Measurements from ENCODE around the gene PNMA1. TPM values are rescaled to one million over a fixed set of nuclear protein-coding genes. Genes with fewer than 3 reads are reported as not detected.

PNMA1 gene
- total RNA-seq, 6 donors from 2014 or later, result 9.9 to 28.9 (median 15.2) TPM

DNA sequence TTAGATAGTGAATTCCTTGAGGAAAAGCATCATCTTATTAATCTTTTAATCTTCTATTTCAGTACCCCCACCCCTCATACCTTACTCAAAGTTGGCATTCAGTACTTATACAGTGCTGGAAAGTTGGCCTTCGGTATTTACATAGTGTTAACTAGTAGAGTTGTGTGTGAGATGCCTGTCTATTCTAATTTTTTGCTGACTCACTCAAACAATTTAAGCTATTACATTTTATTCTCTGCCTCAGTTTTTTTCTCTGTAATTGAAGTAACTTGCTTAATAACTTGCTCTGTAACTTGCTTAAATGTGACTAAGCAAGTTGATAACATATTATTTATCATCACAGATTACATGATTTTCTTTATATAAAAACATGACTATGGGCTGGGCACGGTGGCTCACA is 49.1 kb downstream of the PNMA1 start:
- Histone ChIP-seq H3K9me3 (no peaks in the 10 kb centered on the region), H3K36me3 (peaks cover 0 to 17% (median 1%) of the 10 kb centered on the region in 4 donors), H3K4me3 (no peak overlapping the region), H3K27me3 (no peaks in the 10 kb centered on the region), H3K27ac (no peak overlapping the region), H3K4me1 (no peaks in the 10 kb centered on the region)
- 94% methylated on average over 2 of the region's 2 CpGs for WGBS, 2 donors
- ATAC-seq (ENCODE audit: low FRiP score in 2 of 2) (no peak), DNase-seq (no peak)
- TF ChIP-seq, protein P1, sequence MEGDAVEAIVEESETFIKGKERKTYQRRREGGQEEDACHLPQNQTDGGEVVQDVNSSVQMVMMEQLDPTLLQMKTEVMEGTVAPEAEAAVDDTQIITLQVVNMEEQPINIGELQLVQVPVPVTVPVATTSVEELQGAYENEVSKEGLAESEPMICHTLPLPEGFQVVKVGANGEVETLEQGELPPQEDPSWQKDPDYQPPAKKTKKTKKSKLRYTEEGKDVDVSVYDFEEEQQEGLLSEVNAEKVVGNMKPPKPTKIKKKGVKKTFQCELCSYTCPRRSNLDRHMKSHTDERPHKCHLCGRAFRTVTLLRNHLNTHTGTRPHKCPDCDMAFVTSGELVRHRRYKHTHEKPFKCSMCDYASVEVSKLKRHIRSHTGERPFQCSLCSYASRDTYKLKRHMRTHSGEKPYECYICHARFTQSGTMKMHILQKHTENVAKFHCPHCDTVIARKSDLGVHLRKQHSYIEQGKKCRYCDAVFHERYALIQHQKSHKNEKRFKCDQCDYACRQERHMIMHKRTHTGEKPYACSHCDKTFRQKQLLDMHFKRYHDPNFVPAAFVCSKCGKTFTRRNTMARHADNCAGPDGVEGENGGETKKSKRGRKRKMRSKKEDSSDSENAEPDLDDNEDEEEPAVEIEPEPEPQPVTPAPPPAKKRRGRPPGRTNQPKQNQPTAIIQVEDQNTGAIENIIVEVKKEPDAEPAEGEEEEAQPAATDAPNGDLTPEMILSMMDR (IDR thresholded peaks at IDR 0.05), result no peak
- TF ChIP-seq POLR2AphosphoS5 (IDR thresholded peaks at IDR 0.05), result no peak
- TF ChIP-seq POLR2A (IDR thresholded peaks at IDR 0.05), result no peak
- TF ChIP-seq EP300 (IDR thresholded peaks at IDR 0.05), result no peak

DNA sequence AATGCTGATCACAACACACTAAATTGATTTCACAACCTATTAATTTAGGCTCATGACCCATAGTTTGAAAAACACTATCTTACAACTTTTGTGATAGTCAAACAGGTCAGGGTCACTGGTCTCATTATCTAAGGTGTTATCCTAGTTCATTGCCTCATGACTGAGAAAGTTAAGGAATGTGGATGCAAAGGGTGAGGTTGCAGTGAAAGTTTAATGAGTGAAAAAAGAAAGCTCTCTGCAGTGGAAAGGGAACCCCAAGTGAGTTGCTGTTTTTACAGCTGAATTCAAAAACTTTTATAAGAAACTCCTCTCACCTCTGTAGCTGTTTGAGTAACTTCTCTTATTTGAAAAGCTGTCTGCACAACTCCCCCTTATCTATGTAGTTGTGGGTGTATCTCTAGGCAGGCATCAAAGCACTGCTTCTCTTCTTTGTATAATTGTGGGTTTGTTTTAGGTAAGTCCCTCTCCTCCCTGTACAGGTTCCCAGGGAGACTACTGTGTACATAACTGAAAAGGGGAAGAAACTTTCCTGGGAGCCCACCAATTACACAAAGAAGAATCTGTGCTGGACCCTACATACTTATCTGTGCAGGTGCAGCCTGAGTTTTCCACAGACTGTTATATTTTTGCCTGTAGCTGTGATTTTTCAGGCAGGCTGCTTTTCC is 50.5 kb downstream of the PNMA1 start:
- H3K4me3 ChIP-seq, result no peak overlapping the region

DNA sequence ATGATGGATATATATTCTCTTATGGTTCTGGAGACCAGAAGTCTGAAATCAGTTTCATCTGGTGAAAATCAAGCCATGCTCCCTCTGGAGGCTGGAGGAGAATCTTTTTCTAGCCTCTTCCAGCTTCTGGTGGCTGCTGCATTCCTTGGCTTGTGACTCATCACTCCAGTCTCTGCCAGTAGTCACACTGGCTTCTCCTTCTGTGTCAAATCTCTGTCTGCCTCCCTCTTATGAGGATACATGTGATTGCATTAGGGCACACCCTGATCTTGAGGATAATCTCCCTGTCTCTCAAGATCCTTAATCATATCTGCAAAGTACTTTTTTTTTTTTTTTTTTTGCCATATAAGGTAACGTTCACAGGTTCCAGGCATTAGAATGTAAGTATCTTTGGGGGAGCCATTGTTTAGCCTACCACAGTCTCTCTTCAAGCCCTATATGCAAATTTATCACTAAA is 51.7 kb downstream of the PNMA1 start:
- TF ChIP-seq POLR2A (IDR thresholded peaks at IDR 0.05) (no peak), EP300 (IDR thresholded peaks at IDR 0.05) (no peak)
- TF ChIP-seq, protein P1 (IDR thresholded peaks at IDR 0.05), result peak in 1 of 6 experiments; percentile 5

More for the DNA sequence above, 50.5 kb downstream of the PNMA1 start:
- Histone ChIP-seq H3K9me3 (no peaks in the 10 kb centered on the region), H3K27ac (no peak overlapping the region), H3K27me3 (no peaks in the 10 kb centered on the region), H3K4me1 (no peaks in the 10 kb centered on the region), H3K36me3 (peaks cover 0 to 25% (median 3%) of the 10 kb centered on the region in 4 donors)
- TF ChIP-seq POLR2A (IDR thresholded peaks at IDR 0.05) (no peak), POLR2AphosphoS5 (IDR thresholded peaks at IDR 0.05) (no peak), EP300 (IDR thresholded peaks at IDR 0.05) (no peak)
- TF ChIP-seq, protein P1 (IDR thresholded peaks at IDR 0.05), result no peak
- ATAC-seq (ENCODE audit: low FRiP score in 2 of 2), result no peak
- DNase-seq, result no peak

DNA sequence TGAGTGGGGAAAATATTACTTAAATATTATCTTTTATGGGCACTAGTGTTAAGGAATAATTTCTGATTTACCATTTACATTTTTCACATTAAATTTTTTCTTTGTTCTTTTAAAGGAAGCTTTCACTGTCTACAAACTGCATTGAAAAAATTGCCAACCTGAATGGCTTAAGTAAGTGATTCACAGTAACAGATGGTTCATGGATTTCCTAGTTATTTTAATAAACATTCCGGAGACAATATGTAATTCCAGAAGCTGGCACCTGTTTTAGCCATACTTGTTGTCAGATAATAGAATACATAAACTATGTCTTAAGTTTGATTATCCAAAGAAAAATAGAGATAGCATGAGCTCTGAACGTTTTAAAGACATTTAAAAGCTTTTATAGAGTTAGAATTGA is 52.3 kb downstream of the PNMA1 start:
- Histone ChIP-seq H3K27ac (no peak overlapping the region), H3K4me1 (no peaks in the 10 kb centered on the region), H3K4me3 (no peak overlapping the region), H3K9me3 (no peaks in the 10 kb centered on the region), H3K36me3 (peaks cover 0 to 26% (median 4%) of the 10 kb centered on the region in 4 donors), H3K27me3 (no peaks in the 10 kb centered on the region)
- 74 to 76% methylated on average over 2 of the region's 2 CpGs for WGBS, 2 donors
- DNase-seq (no peak), ATAC-seq (ENCODE audit: low FRiP score in 2 of 2) (no peak)
- TF ChIP-seq POLR2AphosphoS5 (IDR thresholded peaks at IDR 0.05), result no peak
- TF ChIP-seq POLR2A (IDR thresholded peaks at IDR 0.05), result no peak
- no peak for TF ChIP-seq EP300 (IDR thresholded peaks at IDR 0.05)
- TF ChIP-seq, protein P1 (IDR thresholded peaks at IDR 0.05), result no peak

More for the DNA sequence above, 51.7 kb downstream of the PNMA1 start:
- H3K4me3 ChIP-seq, result no peak overlapping the region
- peaks cover 0 to 26% (median 4%) of the 10 kb centered on the region in 4 donors for H3K36me3 ChIP-seq
- DNase-seq, result no peak
- WGBS, 2 donors, result 96 to 100% methylated on average over 1 of the region's 1 CpG
- no peaks in the 10 kb centered on the region for H3K27me3 ChIP-seq
- H3K9me3 ChIP-seq, result no peaks in the 10 kb centered on the region
- H3K4me1 ChIP-seq, result no peaks in the 10 kb centered on the region
- H3K27ac ChIP-seq, result no peak overlapping the region
- peak in 1 of 2 donors; percentile 93 for ATAC-seq (ENCODE audit: low FRiP score in 2 of 2)

Small RNA genes within 50 kb of the gene (small RNA-seq; reads per million reads assigned to genes)
- 0 to 0.12 (median 0.03) reads per million in 4 donors for gene MIR4505

Other genes with a start within 250 kb of the PNMA1 start
- gene RIOX1, start 223.5 kb downstream of the PNMA1 start, total RNA-seq, result 10 to 100 TPM in 5 of 6 donors, 1 to 10 TPM in 1; 7.2 to 23.0 (median 13.4) TPM
- 10 to 100 TPM in 2 of 6 donors, 1 to 10 TPM in 4; 3.2 to 22.8 (median 8.9) TPM for gene ACOT1, start 177.2 kb downstream of the PNMA1 start, total RNA-seq
- 1 to 10 TPM in 2 of 6 donors, under 1 TPM in 3, not detected in 1; 0.61 to 2.1 (median 0.94) TPM for gene HEATR4, start 155.4 kb downstream of the PNMA1 start, total RNA-seq
- 100 to 1,000 TPM in 1 of 6 donors, 10 to 100 TPM in 5; 24.0 to 119 (median 46.7) TPM for gene ACOT2, start 145.2 kb downstream of the PNMA1 start, total RNA-seq
- 1 to 10 TPM in 5 of 6 donors, not detected in 1; 1.3 to 6.4 (median 4.9) TPM for gene ACOT4, start 122.5 kb downstream of the PNMA1 start, total RNA-seq
- not detected for gene ACOT6, start 101.9 kb downstream of the PNMA1 start, total RNA-seq
- 10 to 100 TPM in 3 of 6 donors, 1 to 10 TPM in 3; 4.2 to 29.8 (median 11.5) TPM for gene DNAL1, start 69.4 kb downstream of the PNMA1 start, total RNA-seq
- 10 to 100 TPM in 3 of 6 donors, 1 to 10 TPM in 3; 4.3 to 15.0 (median 8.8) TPM for gene PTGR2, start 137.4 kb upstream of the PNMA1 start, total RNA-seq
- 10 to 100 TPM; 23.4 to 80.7 (median 42.5) TPM for gene ZNF410, start 172.5 kb upstream of the PNMA1 start, total RNA-seq
- gene FAM161B, start 235.7 kb upstream of the PNMA1 start, total RNA-seq, result 1 to 10 TPM; 2.6 to 6.2 (median 4.0) TPM
- 100 to 1,000 TPM in 1 of 6 donors, 10 to 100 TPM in 5; 16.9 to 108 (median 23.7) TPM for gene COQ6, start 235.9 kb upstream of the PNMA1 start, total RNA-seq